ENCODE data around the gene FIG4. TPM values are rescaled to one million over a fixed set of nuclear protein-coding genes. Genes with fewer than 3 reads are reported as not detected.

FIG4 gene
- total RNA-seq, 1 donor from 2014 or later: 15.2 TPM

DNA sequence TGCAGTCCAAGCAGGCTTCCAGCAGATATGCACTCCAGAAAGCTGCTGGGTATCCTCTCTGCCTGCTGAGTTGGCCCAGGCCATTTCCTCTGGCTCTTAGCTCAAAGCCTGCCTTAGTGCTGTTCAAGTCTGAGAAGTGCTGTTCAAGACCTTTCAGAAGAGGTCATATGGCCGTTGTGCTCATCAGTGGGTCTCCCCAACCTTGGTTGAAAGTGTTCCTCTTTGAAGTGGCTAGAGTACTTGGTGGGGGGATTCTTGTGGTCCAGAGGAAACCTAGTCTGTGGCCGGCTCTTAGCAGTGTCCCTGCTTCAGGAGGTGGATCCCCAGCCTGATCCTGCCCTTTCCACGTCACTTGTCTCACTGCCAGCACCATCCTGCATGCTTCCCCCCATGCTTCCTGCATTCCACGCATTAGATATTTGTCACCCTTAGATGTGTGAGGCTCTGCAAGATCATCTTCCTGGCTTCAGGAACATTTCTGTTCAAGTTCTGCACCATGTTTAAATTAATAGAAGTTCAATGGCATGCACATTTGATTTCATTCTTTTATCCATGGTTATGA, 105.0 kb downstream of the FIG4 start:
- Histone ChIP-seq H3K36me3 (no peaks in the 10 kb centered on the region), H3K27ac (no peak overlapping the region), H3K4me3 (no peak overlapping the region), H3K27me3 (no peaks in the 10 kb centered on the region), H3K9me3 (no peaks in the 10 kb centered on the region), H3K4me1 (peaks cover 18% of the 10 kb centered on the region)
- TF ChIP-seq, protein P1, sequence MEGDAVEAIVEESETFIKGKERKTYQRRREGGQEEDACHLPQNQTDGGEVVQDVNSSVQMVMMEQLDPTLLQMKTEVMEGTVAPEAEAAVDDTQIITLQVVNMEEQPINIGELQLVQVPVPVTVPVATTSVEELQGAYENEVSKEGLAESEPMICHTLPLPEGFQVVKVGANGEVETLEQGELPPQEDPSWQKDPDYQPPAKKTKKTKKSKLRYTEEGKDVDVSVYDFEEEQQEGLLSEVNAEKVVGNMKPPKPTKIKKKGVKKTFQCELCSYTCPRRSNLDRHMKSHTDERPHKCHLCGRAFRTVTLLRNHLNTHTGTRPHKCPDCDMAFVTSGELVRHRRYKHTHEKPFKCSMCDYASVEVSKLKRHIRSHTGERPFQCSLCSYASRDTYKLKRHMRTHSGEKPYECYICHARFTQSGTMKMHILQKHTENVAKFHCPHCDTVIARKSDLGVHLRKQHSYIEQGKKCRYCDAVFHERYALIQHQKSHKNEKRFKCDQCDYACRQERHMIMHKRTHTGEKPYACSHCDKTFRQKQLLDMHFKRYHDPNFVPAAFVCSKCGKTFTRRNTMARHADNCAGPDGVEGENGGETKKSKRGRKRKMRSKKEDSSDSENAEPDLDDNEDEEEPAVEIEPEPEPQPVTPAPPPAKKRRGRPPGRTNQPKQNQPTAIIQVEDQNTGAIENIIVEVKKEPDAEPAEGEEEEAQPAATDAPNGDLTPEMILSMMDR (IDR thresholded peaks at IDR 0.05): no peak
- TF ChIP-seq POLR2AphosphoS5 (IDR thresholded peaks at IDR 0.05; ENCODE audit: insufficient read depth in 1 of 2, low read depth in 1 of 2): no peak
- no peak for TF ChIP-seq POLR2A (IDR thresholded peaks at IDR 0.05)
- intact Hi-C loops (cut with DNase I): no loop called here
- DNase-seq (ENCODE audit: extremely low spot score in 2 of 2): no peak

GRCh38 chr6:109799129-109799528, 108.0 kb downstream of the FIG4 start:
- intact Hi-C loops (cut with DNase I): no loop called here
- H3K4me1 ChIP-seq: peaks cover 6% of the 10 kb centered on the region
- no peaks in the 10 kb centered on the region for H3K36me3 ChIP-seq
- TF ChIP-seq POLR2AphosphoS5 (IDR thresholded peaks at IDR 0.05; ENCODE audit: insufficient read depth in 1 of 2, low read depth in 1 of 2) (no peak), POLR2A (IDR thresholded peaks at IDR 0.05) (no peak)
- TF ChIP-seq, protein P1 (IDR thresholded peaks at IDR 0.05): no peak
- H3K9me3 ChIP-seq: no peaks in the 10 kb centered on the region
- DNase-seq (ENCODE audit: extremely low spot score in 2 of 2): no peak
- no peak overlapping the region for H3K27ac ChIP-seq
- H3K4me3 ChIP-seq: no peak overlapping the region
- no peaks in the 10 kb centered on the region for H3K27me3 ChIP-seq

DNA sequence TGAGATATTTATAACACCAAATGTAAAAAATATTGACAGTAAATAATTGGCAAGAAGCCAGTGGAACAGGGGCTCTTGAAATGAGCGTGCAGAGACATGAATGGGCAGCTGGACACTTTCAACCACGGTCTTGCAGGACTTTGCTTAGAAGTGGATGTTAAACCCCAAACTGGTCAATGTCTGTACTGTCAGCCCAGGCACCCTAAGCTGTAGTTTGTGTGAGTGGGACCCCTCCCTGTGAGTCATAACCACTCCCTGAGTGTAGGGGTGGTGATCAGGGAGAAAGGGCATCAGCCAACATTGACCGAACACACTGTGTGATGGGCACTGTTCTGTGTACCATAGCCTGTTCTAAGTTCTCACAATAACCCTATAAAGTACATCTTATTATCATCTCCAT, 108.6 kb downstream of the FIG4 start:
- no peaks in the 10 kb centered on the region for H3K36me3 ChIP-seq
- H3K4me1 ChIP-seq: peaks cover under 1% of the 10 kb centered on the region
- no peak for DNase-seq (ENCODE audit: extremely low spot score in 2 of 2)
- no peak overlapping the region for H3K27ac ChIP-seq
- H3K4me3 ChIP-seq: no peak overlapping the region
- no peaks in the 10 kb centered on the region for H3K27me3 ChIP-seq
- intact Hi-C loops (cut with DNase I): no loop called here
- H3K9me3 ChIP-seq: no peaks in the 10 kb centered on the region
- TF ChIP-seq, protein P1 (IDR thresholded peaks at IDR 0.05): no peak
- TF ChIP-seq POLR2AphosphoS5 (IDR thresholded peaks at IDR 0.05; ENCODE audit: insufficient read depth in 1 of 2, low read depth in 1 of 2) (no peak), POLR2A (IDR thresholded peaks at IDR 0.05) (no peak)

GRCh38 chr6:109800771-109801170, 109.7 kb downstream of the FIG4 start:
- no peak for DNase-seq (ENCODE audit: extremely low spot score in 2 of 2)
- Histone ChIP-seq H3K4me1 (no peaks in the 10 kb centered on the region), H3K27me3 (no peaks in the 10 kb centered on the region), H3K9me3 (no peaks in the 10 kb centered on the region), H3K27ac (no peak overlapping the region), H3K4me3 (no peak overlapping the region), H3K36me3 (no peaks in the 10 kb centered on the region)
- TF ChIP-seq POLR2AphosphoS5 (IDR thresholded peaks at IDR 0.05; ENCODE audit: insufficient read depth in 1 of 2, low read depth in 1 of 2) (no peak), POLR2A (IDR thresholded peaks at IDR 0.05) (no peak)
- TF ChIP-seq, protein P1 (IDR thresholded peaks at IDR 0.05): no peak
- intact Hi-C loops (cut with DNase I): no loop called here

GRCh38 chr6:109801794-109802193, 110.7 kb downstream of the FIG4 start:
- DNase-seq (ENCODE audit: extremely low spot score in 2 of 2): no peak
- Histone ChIP-seq H3K4me1 (no peaks in the 10 kb centered on the region), H3K4me3 (no peak overlapping the region), H3K36me3 (no peaks in the 10 kb centered on the region), H3K9me3 (no peaks in the 10 kb centered on the region), H3K27ac (no peak overlapping the region), H3K27me3 (no peaks in the 10 kb centered on the region)
- intact Hi-C loops (cut with DNase I): no loop called here
- TF ChIP-seq POLR2AphosphoS5 (IDR thresholded peaks at IDR 0.05; ENCODE audit: insufficient read depth in 1 of 2, low read depth in 1 of 2): no peak
- TF ChIP-seq POLR2A (IDR thresholded peaks at IDR 0.05): no peak
- TF ChIP-seq, protein P1 (IDR thresholded peaks at IDR 0.05): no peak

Data from vagina (tissue), 2 donors.